IMR-90 (cell line): ENCODE data around the gene SPECC1L. TPM values are rescaled to one million over a fixed set of nuclear protein-coding genes. Genes with fewer than 3 reads are reported as not detected.

Experiments used
- ATAC-seq: fragments of 200-7000 bp; cut with Tn5 transposase; 2 replicates; pipeline ENCODE4 v1.9.1; 2020; ENCODE audit warnings: low read depth, mild to moderate bottlenecking, moderate library complexity
- BruUV-seq: library from RNA; stranded (reverse); fragments of 400-500 nt; replicated peaks from 2 replicates; lab custom pipeline; 2021; lab: Mats Ljungman, UMichigan
- CTCF ChIA-PET: fragments of 300-600 bp; formaldehyde crosslinking; extraction: SDS; loops from one replicate; lab custom pipeline; 2021; ENCODE audit warnings: antibody characterized with exemption; lab: Yijun Ruan, JAX
- POLR2A ChIA-PET: fragments of 300-600 bp; sonication (Branson Sonifier 250); formaldehyde crosslinking; loops from one replicate; lab custom pipeline; 2022; ENCODE audit warnings: antibody characterized with exemption; ENCODE audit not compliant: unreplicated experiment; lab: Charles Lee
- DNase-seq: peaks from one replicate; pipeline ENCODE4 v3.0.0; 2013
- H2AFZ ChIP-seq: replicated peaks from 2 replicates; pipeline ENCODE3; 2013; ENCODE audit warnings: low read length, mild to moderate bottlenecking; ENCODE audit not compliant: poor library complexity
- H2AK5ac ChIP-seq: 2 replicates; pipeline ENCODE4 v1.6.1; 2013; ENCODE audit warnings: low read depth, low read length, inconsistent platforms
- H2AK9ac ChIP-seq: replicated peaks from 2 replicates; pipeline ENCODE3; 2013; ENCODE audit warnings: mild to moderate bottlenecking, low read depth, low read length, moderate library complexity; ENCODE audit not compliant: poor library complexity
- H2BK120ac ChIP-seq: 2 replicates; pipeline ENCODE4 v1.6.1; 2013; ENCODE audit warnings: low read depth, low read length, inconsistent platforms
- H2BK15ac ChIP-seq: 3 replicates; pipeline ENCODE4 v1.6.1; 2013; ENCODE audit warnings: low read depth, low read length, inconsistent platforms
- H2BK20ac ChIP-seq: 2 replicates; pipeline ENCODE4 v1.6.1; 2013; ENCODE audit warnings: low read depth, mild to moderate bottlenecking, inconsistent platforms, low read length, moderate library complexity
- H2BK5ac ChIP-seq: 2 replicates; pipeline ENCODE4 v1.6.1; 2013; ENCODE audit warnings: mild to moderate bottlenecking, low read depth, low read length, inconsistent platforms; ENCODE audit not compliant: poor library complexity, severe bottlenecking
- H3K14ac ChIP-seq: replicated peaks from 2 replicates; pipeline ENCODE4 v1.6.1; 2013; ENCODE audit warnings: low read depth, low read length, inconsistent platforms
- H3K18ac ChIP-seq: 2 replicates; pipeline ENCODE4 v1.6.1; 2013; ENCODE audit warnings: low read depth, low read length, control low read depth
- H3K23ac ChIP-seq: 2 replicates; pipeline ENCODE4 v1.6.1; 2013; ENCODE audit warnings: low read depth, low read length, inconsistent platforms
- H3K27ac ChIP-seq: 2 replicates; pipeline ENCODE4 v1.5.1; 2013; ENCODE audit warnings: mild to moderate bottlenecking, control low read depth, low read length; ENCODE audit not compliant: insufficient read depth
- H3K27me3 ChIP-seq: 2 replicates; pipeline ENCODE4 v1.6.1; 2013; ENCODE audit warnings: low read length; ENCODE audit not compliant: control insufficient read depth, insufficient read depth
- H3K36me3 ChIP-seq: 2 replicates; pipeline ENCODE4 v1.6.1; 2013; ENCODE audit warnings: low read length, mixed read lengths; ENCODE audit not compliant: control insufficient read depth, insufficient read depth
- H3K4ac ChIP-seq: 2 replicates; pipeline ENCODE4 v1.6.1; 2013; ENCODE audit warnings: low read depth, low read length, inconsistent platforms
- H3K4me1 ChIP-seq: 2 replicates; pipeline ENCODE4 v1.6.1; 2013; ENCODE audit warnings: low read length, mixed read lengths; ENCODE audit not compliant: control insufficient read depth, insufficient read depth
- H3K4me2 ChIP-seq: 2 replicates; pipeline ENCODE4 v1.6.1; 2013; ENCODE audit warnings: low read depth, mild to moderate bottlenecking, control low read depth, low read length, moderate library complexity
- H3K4me3 ChIP-seq: 2 replicates; pipeline ENCODE4 v1.5.1; 2013; ENCODE audit warnings: low read depth, mild to moderate bottlenecking, control low read depth, low read length, moderate library complexity; ENCODE audit not compliant: insufficient read depth
- H3K56ac ChIP-seq: 2 replicates; pipeline ENCODE4 v1.6.1; 2013; ENCODE audit warnings: low read length, inconsistent platforms; ENCODE audit not compliant: insufficient read depth; ENCODE audit errors: extremely low read depth
- H3K79me1 ChIP-seq, 2 experiments: 2 replicates each; pipeline ENCODE4 v1.6.1; 2013; ENCODE audit warnings: low read length in 2 of 2, inconsistent platforms in 1 of 2, low read depth in 1 of 2
- H3K9ac ChIP-seq: 2 replicates; pipeline ENCODE4 v1.6.1; 2013; ENCODE audit warnings: low read depth, low read length, control low read depth
- H3K9me1 ChIP-seq: 2 replicates; pipeline ENCODE4 v1.6.1; 2013; ENCODE audit warnings: low read length, inconsistent platforms; ENCODE audit not compliant: insufficient read depth
- H3K9me3 ChIP-seq: 2 replicates; pipeline ENCODE4 v1.6.1; 2013; ENCODE audit warnings: low read length; ENCODE audit not compliant: control insufficient read depth, insufficient read depth
- H4K20me1 ChIP-seq: 2 replicates; pipeline ENCODE4 v1.6.1; 2013; ENCODE audit warnings: low read length, inconsistent platforms; ENCODE audit not compliant: insufficient read depth
- H4K5ac ChIP-seq: 2 replicates; pipeline ENCODE4 v1.6.1; 2013; ENCODE audit warnings: mild to moderate bottlenecking, low read depth, low read length, control low read depth
- H4K8ac ChIP-seq, 2 experiments: 2 replicates each; pipeline ENCODE4 v1.6.1; 2013; ENCODE audit warnings: low read depth in 2 of 2, low read length in 2 of 2, control low read depth in 1 of 2, inconsistent platforms in 1 of 2
- H4K91ac ChIP-seq: 2 replicates; pipeline ENCODE4 v1.6.1; 2013; ENCODE audit warnings: low read depth, low read length, inconsistent platforms; ENCODE audit not compliant: insufficient read depth
- BHLHE40 ChIP-seq: fragments of 150-350 bp; IDR thresholded peaks from 2 replicates; pipeline ENCODE4 v1.6.1; 2016; ENCODE audit warnings: mild to moderate bottlenecking, low read depth, low read length
- CEBPB ChIP-seq: IDR thresholded peaks from 2 replicates; pipeline ENCODE4 v1.6.1; 2012; ENCODE audit warnings: low read depth, low read length, improper control_type of control experiment
- MXI1 ChIP-seq: IDR thresholded peaks from 2 replicates; pipeline ENCODE4 v1.6.1; 2012; ENCODE audit warnings: low read depth, mild to moderate bottlenecking, low read length, moderate library complexity, borderline replicate concordance
- NFE2L2 ChIP-seq: fragments of 150-350 bp; IDR thresholded peaks from 2 replicates; pipeline ENCODE4 v1.6.1; 2016; ENCODE audit warnings: low read depth, mild to moderate bottlenecking, low read length
- RAD21 ChIP-seq: IDR thresholded peaks from 2 replicates; pipeline ENCODE4 v1.6.1; 2012; ENCODE audit warnings: low read length, improper control_type of control experiment
- USF2 ChIP-seq: fragments of 150-350 bp; IDR thresholded peaks from 2 replicates; pipeline ENCODE4 v1.6.1; 2017; ENCODE audit warnings: mild to moderate bottlenecking, antibody characterized with exemption, low read length, low read depth
- WGBS, 2 experiments: methylation state at CpG; one replicate each; pipeline versions ENCODE4 v1.1.5 to v1.1.7; 2013; ENCODE audit warnings: missing lambda C conversion rate in 2 of 2; ENCODE audit not compliant: insufficient read length in 1 of 2; ENCODE audit errors: extremely low coverage in 2 of 2; 5-methylcytosine and 5-hydroxymethylcytosine counted together
- dilution Hi-C: fragments of 300-500 bp; cut with HindIII; formaldehyde crosslinking; loops from one replicate; pipeline ENCODE4 v1.14.3; 2018; ENCODE audit warnings: low sequenced_read_pairs; ENCODE audit not compliant: unreplicated experiment
- in situ Hi-C: fragments of 300-500 bp; cut with MboI; formaldehyde crosslinking; loops from 3 replicates; pipeline ENCODE4 v1.14.3; 2019; ENCODE audit warnings: low sequenced_read_pairs, inconsistent platforms, mixed read lengths
- intact Hi-C: fragments of 100-400 bp; cut with micrococcal nuclease; formaldehyde crosslinking; loops from 2 replicates; pipeline ENCODE4 v1.10.0; 2022
- polyA plus RNA-seq, 3 experiments: library from polyadenylated mRNA; depleted of rRNA; stranded (reverse); fragments of >200 nt; gene quantifications; 2 replicates each; pipeline ENCODE4 v1.2.3, GENCODE V29; 2012; ENCODE audit warnings: low replicate concordance in 1 of 3
- total RNA-seq: library from RNA; depleted of rRNA; stranded (reverse); fragments of >200 nt; gene quantifications from 2 replicates; pipeline ENCODE4 v1.2.3, GENCODE V29; 2012
- TF ChIP-seq, protein P1 (sequence below): conservative IDR thresholded peaks from 2 replicates; pipeline ENCODE4 v1.5.1; 2012; ENCODE audit warnings: mild to moderate bottlenecking, low read depth, low read length, improper control_type of control experiment

Gene SPECC1L
- total and polyA plus RNA-seq, 2 of the 4 experiments (the other 2 are of a cell fraction), result 18.7 to 44.1 TPM

DNA sequence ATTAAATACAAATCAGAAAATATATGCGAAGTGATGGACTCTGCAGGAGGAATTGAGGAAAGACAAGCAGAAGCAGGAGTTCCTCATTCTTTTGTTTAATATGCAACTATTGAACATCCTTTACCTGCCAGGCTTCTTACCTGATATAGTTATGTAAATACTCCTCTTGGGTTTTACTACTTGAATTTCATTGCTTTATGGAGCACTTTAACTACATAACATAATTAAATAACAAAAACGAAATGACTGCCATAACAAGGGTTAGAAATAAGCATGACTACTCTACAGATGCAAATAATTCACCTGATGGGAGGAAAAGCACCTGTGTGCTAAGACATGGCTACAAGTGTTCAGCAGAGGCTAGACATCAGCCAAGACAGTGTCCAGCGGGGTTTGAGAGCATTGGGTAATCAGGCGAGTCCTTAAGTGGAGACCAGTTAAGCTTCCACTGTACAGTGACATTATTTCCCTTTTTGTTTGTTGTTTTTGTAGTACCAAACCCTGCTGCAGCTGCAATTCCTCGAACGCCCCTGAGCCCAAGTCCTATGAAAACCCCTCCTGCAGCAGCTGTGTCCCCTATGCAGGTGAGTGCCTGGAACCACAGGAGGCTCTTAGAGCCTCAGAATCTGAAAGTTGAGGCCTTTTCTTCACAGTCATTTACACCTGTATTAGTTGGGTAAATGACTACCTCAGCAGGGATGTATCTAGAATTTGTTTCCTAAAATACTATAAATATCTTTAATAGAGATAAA, 67.4 kb downstream of the SPECC1L start:
- no CpG with 5 or more reads among the region's 6 CpGs for WGBS, 2 experiments
- H3K4me2 ChIP-seq, result no peak overlapping the region
- H3K56ac ChIP-seq, result no peak overlapping the region
- H3K9me1 ChIP-seq, result peaks cover 6% of the 10 kb centered on the region; the same call in 1 of the 2 replicates
- H3K18ac ChIP-seq, result no peak overlapping the region
- no peak overlapping the region for H3K4me3 ChIP-seq
- no peak overlapping the region for H2BK20ac ChIP-seq
- peaks cover 2% of the 10 kb centered on the region for H4K20me1 ChIP-seq
- H3K4ac ChIP-seq, result no peak overlapping the region
- H3K79me1 ChIP-seq, result peaks cover 25 to 55% of the 10 kb centered on the region in 2 experiments
- peaks cover 3% of the 10 kb centered on the region for H3K4me1 ChIP-seq
- no peak overlapping the region for H3K23ac ChIP-seq
- in situ Hi-C loops (no loop called here), intact Hi-C loops (loop anchor here (5.0 kb wide), 1 partner anchor 39 kb away; no protein-coding TSS in a partner anchor), dilution Hi-C loops (no loop called here)
- H2AFZ ChIP-seq, result no peak overlapping the region
- no peak overlapping the region for H2BK15ac ChIP-seq
- H4K5ac ChIP-seq, result no peak overlapping the region
- CTCF ChIA-PET, result no interaction called here
- no peak overlapping the region for H2AK9ac ChIP-seq
- no peak overlapping the region for H3K14ac ChIP-seq
- no peak overlapping the region for H3K9ac ChIP-seq
- H4K91ac ChIP-seq, result no peak overlapping the region
- no TSS peak for BruUV-seq
- no peaks in the 10 kb centered on the region for H3K9me3 ChIP-seq
- no peak overlapping the region for H2BK5ac ChIP-seq
- H4K8ac ChIP-seq, result no peak overlapping the region
- POLR2A ChIA-PET, result no interaction called here
- TF ChIP-seq MXI1 (no peak), BHLHE40 (no peak), NFE2L2 (no peak), RAD21 (no peak), USF2 (no peak), CEBPB (no peak)
- TF ChIP-seq, protein P1, sequence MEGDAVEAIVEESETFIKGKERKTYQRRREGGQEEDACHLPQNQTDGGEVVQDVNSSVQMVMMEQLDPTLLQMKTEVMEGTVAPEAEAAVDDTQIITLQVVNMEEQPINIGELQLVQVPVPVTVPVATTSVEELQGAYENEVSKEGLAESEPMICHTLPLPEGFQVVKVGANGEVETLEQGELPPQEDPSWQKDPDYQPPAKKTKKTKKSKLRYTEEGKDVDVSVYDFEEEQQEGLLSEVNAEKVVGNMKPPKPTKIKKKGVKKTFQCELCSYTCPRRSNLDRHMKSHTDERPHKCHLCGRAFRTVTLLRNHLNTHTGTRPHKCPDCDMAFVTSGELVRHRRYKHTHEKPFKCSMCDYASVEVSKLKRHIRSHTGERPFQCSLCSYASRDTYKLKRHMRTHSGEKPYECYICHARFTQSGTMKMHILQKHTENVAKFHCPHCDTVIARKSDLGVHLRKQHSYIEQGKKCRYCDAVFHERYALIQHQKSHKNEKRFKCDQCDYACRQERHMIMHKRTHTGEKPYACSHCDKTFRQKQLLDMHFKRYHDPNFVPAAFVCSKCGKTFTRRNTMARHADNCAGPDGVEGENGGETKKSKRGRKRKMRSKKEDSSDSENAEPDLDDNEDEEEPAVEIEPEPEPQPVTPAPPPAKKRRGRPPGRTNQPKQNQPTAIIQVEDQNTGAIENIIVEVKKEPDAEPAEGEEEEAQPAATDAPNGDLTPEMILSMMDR, result no peak
- no peak overlapping the region for H2AK5ac ChIP-seq
- no peak for ATAC-seq
- H3K27ac ChIP-seq, result no peak overlapping the region
- peaks cover 30% of the 10 kb centered on the region for H3K36me3 ChIP-seq
- H2BK120ac ChIP-seq, result no peak overlapping the region
- DNase-seq, result no peak
- no peaks in the 10 kb centered on the region for H3K27me3 ChIP-seq
